Measurements from ENCODE around the gene INKA2. TPM values are rescaled to one million over a fixed set of nuclear protein-coding genes. Genes with fewer than 3 reads are reported as not detected.

Gene INKA2
- total and polyA plus RNA-seq, 11 donors: 9.0 to 33.2 (median 14.0) TPM

DNA sequence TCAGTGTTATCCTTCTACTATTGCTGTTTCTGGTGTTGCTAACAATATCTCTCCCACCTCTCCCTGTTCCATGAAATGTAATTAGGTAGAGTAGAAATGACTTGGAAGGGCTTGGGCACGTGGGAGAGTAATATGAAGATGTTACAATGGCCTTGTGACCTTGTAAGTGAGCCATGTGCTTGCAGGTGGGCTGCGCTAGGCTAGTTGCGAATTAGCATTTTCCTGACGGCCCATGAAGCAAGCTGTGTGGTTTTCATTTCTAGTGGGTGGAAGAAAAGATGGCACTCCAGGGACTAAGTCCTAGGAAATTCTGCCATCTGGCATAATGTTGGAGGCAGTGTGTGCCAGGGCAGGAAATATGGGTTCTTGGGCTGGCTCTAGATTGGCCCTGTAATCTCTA lies 8.8 kb upstream of the INKA2 start:
- H3K9me3 ChIP-seq: no peaks in the 10 kb centered on the region
- TF ChIP-seq POLR2A (IDR thresholded peaks at IDR 0.05): no peak
- TF ChIP-seq, protein P1, sequence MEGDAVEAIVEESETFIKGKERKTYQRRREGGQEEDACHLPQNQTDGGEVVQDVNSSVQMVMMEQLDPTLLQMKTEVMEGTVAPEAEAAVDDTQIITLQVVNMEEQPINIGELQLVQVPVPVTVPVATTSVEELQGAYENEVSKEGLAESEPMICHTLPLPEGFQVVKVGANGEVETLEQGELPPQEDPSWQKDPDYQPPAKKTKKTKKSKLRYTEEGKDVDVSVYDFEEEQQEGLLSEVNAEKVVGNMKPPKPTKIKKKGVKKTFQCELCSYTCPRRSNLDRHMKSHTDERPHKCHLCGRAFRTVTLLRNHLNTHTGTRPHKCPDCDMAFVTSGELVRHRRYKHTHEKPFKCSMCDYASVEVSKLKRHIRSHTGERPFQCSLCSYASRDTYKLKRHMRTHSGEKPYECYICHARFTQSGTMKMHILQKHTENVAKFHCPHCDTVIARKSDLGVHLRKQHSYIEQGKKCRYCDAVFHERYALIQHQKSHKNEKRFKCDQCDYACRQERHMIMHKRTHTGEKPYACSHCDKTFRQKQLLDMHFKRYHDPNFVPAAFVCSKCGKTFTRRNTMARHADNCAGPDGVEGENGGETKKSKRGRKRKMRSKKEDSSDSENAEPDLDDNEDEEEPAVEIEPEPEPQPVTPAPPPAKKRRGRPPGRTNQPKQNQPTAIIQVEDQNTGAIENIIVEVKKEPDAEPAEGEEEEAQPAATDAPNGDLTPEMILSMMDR (IDR thresholded peaks at IDR 0.05): no peak
- H3K4me3 ChIP-seq: no peak overlapping the region
- no peaks in the 10 kb centered on the region for H3K27me3 ChIP-seq
- H3K4me1 ChIP-seq: peaks cover 0 to 36% (median 15%) of the 10 kb centered on the region in 12 donors
- no peak for ATAC-seq
- 88 to 93% (median 90%) methylated on average over 4 of the region's 4 CpGs for WGBS, 4 donors
- DNase-seq: no peak
- no peak overlapping the region for H3K27ac ChIP-seq
- H3K36me3 ChIP-seq: no peaks in the 10 kb centered on the region
- intact Hi-C loops (cut with DNase I): loop anchor here in 5 of 10 donors (1.0 to 5.0 kb wide), 7 partner anchors 31 to 267 kb away; no protein-coding TSS in a partner anchor

DNA sequence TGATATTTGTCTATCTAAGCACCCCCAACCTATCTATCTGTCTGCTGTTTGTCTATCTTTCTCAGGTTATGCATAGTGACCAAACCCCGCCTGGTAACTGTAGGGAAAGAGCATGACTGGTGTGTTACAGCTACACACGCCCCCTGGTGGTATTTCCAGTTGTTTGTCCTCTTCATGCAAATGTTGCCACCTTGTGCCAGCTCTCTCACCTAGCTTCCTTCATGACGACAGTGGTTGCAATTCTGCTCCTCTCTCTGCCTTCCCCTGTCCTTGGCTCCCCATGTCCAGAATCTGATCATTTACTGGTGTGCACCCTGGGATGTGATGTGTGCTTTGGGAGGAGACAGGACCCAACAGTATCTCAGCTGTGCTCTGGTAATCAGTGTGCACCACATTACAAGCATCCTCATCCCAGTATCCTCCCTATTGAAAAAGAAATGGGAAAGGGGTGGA lies 8.1 kb upstream of the INKA2 start:
- ATAC-seq (peak in 3 of 4 donors; percentile 48 to 60 (median 51)), DNase-seq (peak in 4 of 5 donors; percentile 62 to 73 (median 64))
- no peaks in the 10 kb centered on the region for H3K27me3 ChIP-seq
- 58 to 69% (median 64%) methylated on average over 3 of the region's 3 CpGs for WGBS, 4 donors
- no peaks in the 10 kb centered on the region for H3K9me3 ChIP-seq
- intact Hi-C loops (cut with DNase I): loop anchor here in 5 of 10 donors (1.0 to 5.0 kb wide), 7 partner anchors 31 to 267 kb away; no protein-coding TSS in a partner anchor
- no peaks in the 10 kb centered on the region for H3K36me3 ChIP-seq
- H3K27ac ChIP-seq: no peak overlapping the region
- H3K4me3 ChIP-seq: no peak overlapping the region
- peaks cover 0 to 37% (median 15%) of the 10 kb centered on the region in 12 donors for H3K4me1 ChIP-seq
- no peak for TF ChIP-seq POLR2A (IDR thresholded peaks at IDR 0.05)
- TF ChIP-seq, protein P1 (IDR thresholded peaks at IDR 0.05): peak; percentile 49 to 73 (median 62)

DNA sequence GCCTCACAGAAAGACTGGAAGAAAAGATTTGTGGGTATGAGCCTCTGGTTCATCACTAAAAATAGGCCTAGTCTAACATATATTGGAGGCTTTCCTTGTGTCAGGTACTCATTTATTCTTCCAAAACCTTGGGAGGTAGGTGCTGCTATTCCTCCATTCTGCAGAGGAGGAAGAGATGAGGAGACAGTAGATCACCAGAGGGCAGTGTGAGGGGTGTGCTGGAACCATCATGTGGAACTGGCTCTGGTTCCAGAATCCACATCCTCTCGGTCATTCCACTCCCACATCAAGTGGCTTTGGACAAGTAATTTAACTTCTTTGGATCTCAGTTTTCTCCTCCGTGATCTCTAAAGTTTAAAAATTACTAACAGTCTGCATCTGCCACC lies 7.4 kb upstream of the INKA2 start:
- DNase-seq (no peak), ATAC-seq (no peak)
- Histone ChIP-seq H3K4me3 (no peak overlapping the region), H3K27ac (peak overlapping the region in 1 of 12 donors; percentile 64), H3K9me3 (no peaks in the 10 kb centered on the region), H3K36me3 (no peaks in the 10 kb centered on the region), H3K4me1 (peaks cover 0 to 37% (median 15%) of the 10 kb centered on the region in 12 donors), H3K27me3 (no peaks in the 10 kb centered on the region)
- 63 to 76% (median 74%) methylated on average over 2 of the region's 2 CpGs for WGBS, 4 donors
- TF ChIP-seq, protein P1 (IDR thresholded peaks at IDR 0.05): no peak
- no peak for TF ChIP-seq POLR2A (IDR thresholded peaks at IDR 0.05)
- intact Hi-C loops (cut with DNase I): loop anchor here in 5 of 10 donors (2.0 to 5.0 kb wide), 6 partner anchors 30 to 266 kb away; no protein-coding TSS in a partner anchor

DNA sequence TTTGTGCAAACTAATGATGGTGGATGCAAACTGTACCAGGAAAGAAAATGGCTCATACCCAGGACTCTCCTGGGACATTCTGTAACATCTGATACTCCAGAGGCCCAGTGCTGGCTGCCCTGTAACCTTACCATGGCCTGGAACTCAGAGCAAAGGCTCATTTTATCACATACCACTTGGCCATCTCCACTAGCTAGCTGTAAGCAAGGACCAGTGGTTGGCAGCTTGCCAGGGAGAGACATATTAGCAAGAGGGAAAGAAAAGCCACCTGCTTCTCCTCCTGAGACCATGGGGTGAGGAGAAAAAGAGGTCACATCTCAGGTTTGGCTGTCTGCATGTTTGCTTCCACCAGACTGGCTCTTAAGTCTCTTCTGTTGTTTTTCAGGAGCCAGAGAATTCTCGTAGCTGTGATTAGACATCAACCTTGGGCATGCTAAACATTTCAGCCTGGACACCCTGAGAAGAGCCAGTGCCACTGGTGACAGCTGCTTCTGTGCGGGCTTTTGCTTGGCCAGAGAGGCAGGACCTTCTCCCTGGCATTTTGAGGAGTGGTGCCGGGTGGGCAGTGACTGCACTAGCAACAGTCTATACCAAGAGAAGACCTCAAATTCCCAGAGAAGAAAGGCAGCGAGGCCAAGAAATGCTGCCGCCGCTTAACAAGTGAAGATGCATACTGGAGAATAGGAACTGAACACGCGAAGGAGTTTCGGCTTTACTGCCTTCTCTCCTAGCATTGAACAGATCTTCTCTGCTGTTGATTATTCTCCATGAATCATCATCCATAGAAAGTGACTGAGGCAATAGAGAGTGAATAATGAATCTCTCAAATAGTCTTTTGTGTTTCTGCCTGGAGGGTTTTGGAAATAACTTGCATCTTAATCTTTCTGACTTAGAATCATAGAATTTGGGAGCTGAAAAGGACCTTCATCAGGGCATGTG lies 6.7 kb upstream of the INKA2 start:
- no peaks in the 10 kb centered on the region for H3K9me3 ChIP-seq
- no peak overlapping the region for H3K4me3 ChIP-seq
- peaks cover 0 to 6% (median 0%) of the 10 kb centered on the region in 9 donors for H3K27me3 ChIP-seq
- peak overlapping the region in 5 of 12 donors; percentile 13 to 64 (median 35) for H3K27ac ChIP-seq
- H3K4me1 ChIP-seq: peaks cover 0 to 38% (median 15%) of the 10 kb centered on the region in 12 donors
- H3K36me3 ChIP-seq: no peaks in the 10 kb centered on the region
- DNase-seq (peak in 1 of 5 donors; percentile 64), ATAC-seq (peak in 3 of 4 donors; percentile 35 to 60 (median 44))
- WGBS, 4 donors: 78 to 86% (median 84%) methylated on average over 9 of the region's 9 CpGs
- intact Hi-C loops (cut with DNase I): loop anchor here in 5 of 10 donors (2.0 to 5.0 kb wide), 6 partner anchors 29 to 265 kb away; no protein-coding TSS in a partner anchor
- TF ChIP-seq POLR2A (IDR thresholded peaks at IDR 0.05): no peak
- TF ChIP-seq, protein P1 (IDR thresholded peaks at IDR 0.05): no peak
